SU-DHL-6 (cell line): Measurements from ENCODE around the gene TPO.

Experiments
- H2AFZ ChIP-seq: fragments of 200-600 bp; sonication (generic); 2 replicates; pipeline ENCODE4 v1.6.1; 2014; ENCODE audit warnings: low read depth, mild to moderate bottlenecking, moderate library complexity, mixed read lengths, antibody characterized with exemption, low read length; ENCODE audit not compliant: severe bottlenecking
- H3F3A ChIP-seq: fragments of 200-600 bp; shearing (Covaris generic); 2 replicates; pipeline ENCODE4 v1.6.0; 2016; ENCODE audit warnings: antibody characterized with exemption, mild to moderate bottlenecking; ENCODE audit not compliant: insufficient read depth
- H3K27ac ChIP-seq: fragments of 200-600 bp; sonication (generic); 2 replicates; pipeline ENCODE4 v1.5.1; 2016; ENCODE audit warnings: low read depth, mild to moderate bottlenecking, low read length, moderate library complexity, mixed read lengths
- H3K27me3 ChIP-seq: fragments of 200-600 bp; sonication (generic), shearing (Covaris generic); 2 replicates; pipeline ENCODE4 v1.6.0; 2014; ENCODE audit warnings: mild to moderate bottlenecking, low read length
- H3K36me3 ChIP-seq: fragments of 200-600 bp; sonication (generic); 2 replicates; pipeline ENCODE4 v1.6.1; 2014; ENCODE audit warnings: mild to moderate bottlenecking, low read length, mixed read lengths
- H3K4me2 ChIP-seq: fragments of 300-600, 200-600 bp; shearing (Covaris generic), sonication (generic); 2 replicates; pipeline ENCODE4 v1.6.0; 2014; ENCODE audit warnings: low read length, low read depth, mild to moderate bottlenecking; ENCODE audit not compliant: poor library complexity, severe bottlenecking
- H3K4me3 ChIP-seq: fragments of 200-600 bp; sonication (generic); 2 replicates; pipeline ENCODE4 v1.5.1; 2014; ENCODE audit warnings: antibody characterized with exemption, low read length, mild to moderate bottlenecking, mixed read lengths; ENCODE audit not compliant: insufficient read depth, poor library complexity, severe bottlenecking
- H3K79me2 ChIP-seq: fragments of 200-600 bp; sonication (generic); 2 replicates; pipeline ENCODE4 v1.6.1; 2014; ENCODE audit warnings: mild to moderate bottlenecking, low read length, moderate library complexity; ENCODE audit not compliant: insufficient read depth
- H3K9ac ChIP-seq: fragments of 200-600 bp; sonication (generic); 2 replicates; pipeline ENCODE4 v1.7.0; 2014; ENCODE audit warnings: mild to moderate bottlenecking, low read length
- H3K9me2 ChIP-seq: fragments of 200-600 bp; sonication (generic); replicated peaks from 2 replicates; pipeline ENCODE4 v1.6.1; 2014; ENCODE audit warnings: low read length; ENCODE audit not compliant: insufficient read depth
- H3K9me3 ChIP-seq: fragments of 200-600 bp; sonication (generic); 2 replicates; pipeline ENCODE4 v1.6.1; 2014; ENCODE audit warnings: low read length, mixed read lengths; ENCODE audit not compliant: insufficient read depth
- H4K20me1 ChIP-seq: fragments of 200-600 bp; sonication (generic); 2 replicates; pipeline ENCODE4 v1.6.1; 2014; ENCODE audit warnings: low read depth, mild to moderate bottlenecking, antibody characterized with exemption, low read length, moderate library complexity, mixed read lengths
- CTCF ChIP-seq: fragments of 200-600 bp; sonication (generic); IDR thresholded peaks from one replicate; pipeline ENCODE4 v1.5.1; 2017; ENCODE audit warnings: antibody characterized with exemption, mild to moderate bottlenecking, low read length, moderate library complexity; ENCODE audit not compliant: insufficient read depth, poor library complexity, severe bottlenecking
- EZH2phosphoT487 ChIP-seq: fragments of 200-600 bp; sonication (generic), shearing (Covaris generic); conservative IDR thresholded peaks from 2 replicates; pipeline ENCODE4 v1.6.1; 2018; ENCODE audit warnings: mild to moderate bottlenecking, antibody characterized with exemption, low read length, moderate library complexity, mixed read lengths

Gene TPO

GRCh38 chr2:1521878-1522830 is 108.9 kb downstream of the TPO start:
- Histone ChIP-seq H3K27ac (no peak overlapping the region), H2AFZ (no peak overlapping the region), H3K79me2 (no peaks in the 10 kb centered on the region), H3K27me3 (no peaks in the 10 kb centered on the region), H3F3A (no peaks in the 10 kb centered on the region), H3K9me3 (no peaks in the 10 kb centered on the region), H3K4me3 (no peak overlapping the region), H3K9ac (no peak overlapping the region), H3K9me2 (no peaks in the 10 kb centered on the region), H3K36me3 (no peaks in the 10 kb centered on the region), H4K20me1 (no peaks in the 10 kb centered on the region), H3K4me2 (no peak overlapping the region)
- TF ChIP-seq CTCF (no peak), EZH2phosphoT487 (no peak)

- H3K9me3 ChIP-seq, result no peaks in the 10 kb centered on the region
- no peak overlapping the region for H3K4me3 ChIP-seq
- H3K4me2 ChIP-seq, result no peak overlapping the region
- no peaks in the 10 kb centered on the region for H3K9me2 ChIP-seq
- H4K20me1 ChIP-seq, result no peaks in the 10 kb centered on the region
- no peaks in the 10 kb centered on the region for H3K36me3 ChIP-seq
- no peak overlapping the region for H2AFZ ChIP-seq
- H3F3A ChIP-seq, result no peaks in the 10 kb centered on the region
- TF ChIP-seq CTCF (no peak), EZH2phosphoT487 (no peak)
- H3K27me3 ChIP-seq, result no peaks in the 10 kb centered on the region
- H3K9ac ChIP-seq, result no peak overlapping the region
- H3K79me2 ChIP-seq, result no peaks in the 10 kb centered on the region
- no peak overlapping the region for H3K27ac ChIP-seq
These were observed 114.1 kb downstream of the TPO start for GRCh38 chr2:1527153-1527992.

GRCh38 chr2:1528273-1529064 is 115.2 kb downstream of the TPO start:
- Histone ChIP-seq H3K27ac (no peak overlapping the region), H3K36me3 (no peaks in the 10 kb centered on the region), H3K9me3 (no peaks in the 10 kb centered on the region), H2AFZ (no peak overlapping the region), H3K79me2 (no peaks in the 10 kb centered on the region), H3K9me2 (no peaks in the 10 kb centered on the region), H3K27me3 (no peaks in the 10 kb centered on the region), H3K4me2 (no peak overlapping the region), H4K20me1 (no peaks in the 10 kb centered on the region), H3K4me3 (no peak overlapping the region), H3F3A (no peaks in the 10 kb centered on the region), H3K9ac (no peak overlapping the region)
- TF ChIP-seq CTCF, result no peak
- no peak for TF ChIP-seq EZH2phosphoT487
